Mesodermal cell (in vitro differentiated cells): Measurements from ENCODE around the gene TP73.

Experiments used
- H3K27ac ChIP-seq: 2 replicates; pipeline ENCODE4 v1.7.0; 2013; ENCODE audit warnings: mild to moderate bottlenecking, low read depth, low read length, moderate library complexity; ENCODE audit not compliant: severe bottlenecking
- H3K36me3 ChIP-seq: 2 replicates; pipeline ENCODE4 v1.7.1; 2013; ENCODE audit warnings: mild to moderate bottlenecking, low read length, moderate library complexity; ENCODE audit not compliant: control insufficient read depth, insufficient read depth
- H3K4me1 ChIP-seq: one replicate; pipeline ENCODE4 v1.7.1; 2013; ENCODE audit warnings: mild to moderate bottlenecking, low read length; ENCODE audit not compliant: insufficient read depth, control insufficient read depth, poor library complexity, severe bottlenecking
- H3K4me3 ChIP-seq: 2 replicates; pipeline ENCODE4 v1.7.0; 2013; ENCODE audit warnings: low read length, control low read depth, mild to moderate bottlenecking; ENCODE audit not compliant: insufficient read depth, poor library complexity, severe bottlenecking; ENCODE audit errors: extremely low read depth
- H3K9me3 ChIP-seq: 2 replicates; pipeline ENCODE4 v1.7.1; 2013; ENCODE audit warnings: mild to moderate bottlenecking, low read length, moderate library complexity; ENCODE audit not compliant: control insufficient read depth
- WGBS, 2 experiments: methylation state at CpG; one replicate each; pipeline ENCODE4 v1.1.5; 2013; ENCODE audit warnings: missing lambda C conversion rate in 2 of 2; ENCODE audit not compliant: insufficient coverage in 2 of 2; 5-methylcytosine and 5-hydroxymethylcytosine counted together

Gene TP73

GRCh38 chr1:3780901-3781300 lies 128.6 kb downstream of the TP73 start:
- Histone ChIP-seq H3K36me3 (peaks cover 68% of the 10 kb centered on the region), H3K27ac (no peak overlapping the region), H3K4me3 (no peak overlapping the region), H3K9me3 (no peaks in the 10 kb centered on the region), H3K4me1 (peaks cover 4% of the 10 kb centered on the region)
- 96 to 98% methylated on average over 18 of the region's 21 CpGs for WGBS, 2 experiments

GRCh38 chr1:3783651-3784474 lies 131.5 kb downstream of the TP73 start:
- WGBS, 2 experiments = 93 to 98% methylated on average over 20 to 27 of the region's 30 CpGs

GRCh38 chr1:3785045-3785444 lies 132.7 kb downstream of the TP73 start:
- Histone ChIP-seq H3K4me3 (no peak overlapping the region), H3K4me1 (no peaks in the 10 kb centered on the region), H3K9me3 (no peaks in the 10 kb centered on the region), H3K27ac (no peak overlapping the region), H3K36me3 (peaks cover 85% of the 10 kb centered on the region)
- 92 to 96% methylated on average over 12 to 13 of the region's 13 CpGs for WGBS, 2 experiments

More at GRCh38 chr1:3783651-3784474, 131.5 kb downstream of the TP73 start:
- no peaks in the 10 kb centered on the region for H3K4me1 ChIP-seq
- H3K27ac ChIP-seq = no peak overlapping the region
- peaks cover 91% of the 10 kb centered on the region for H3K36me3 ChIP-seq
- H3K4me3 ChIP-seq = no peak overlapping the region
- no peaks in the 10 kb centered on the region for H3K9me3 ChIP-seq

GRCh38 chr1:3785456-3786157 lies 133.3 kb downstream of the TP73 start:
- Histone ChIP-seq H3K9me3 (no peaks in the 10 kb centered on the region), H3K4me3 (no peak overlapping the region), H3K27ac (no peak overlapping the region), H3K4me1 (no peaks in the 10 kb centered on the region), H3K36me3 (peaks cover 80% of the 10 kb centered on the region)
- 78 to 82% methylated on average over 9 to 10 of the region's 14 CpGs for WGBS, 2 experiments
